ENCODE results near the gene SOX11.

Gene SOX11

GRCh38 chr2:5713101-5713500 lies 20.9 kb downstream of the SOX11 start:
- Histone ChIP-seq H3K9ac (no peak overlapping the region), H3K27ac (no peak overlapping the region), H4K20me1 (no peaks in the 10 kb centered on the region), H3K27me3 (no peaks in the 10 kb centered on the region), H3K4me2 (no peak overlapping the region), H3K4me3 (no peak overlapping the region), H3K9me3 (no peaks in the 10 kb centered on the region; the same call in 1 of the 2 replicates), H3K36me3 (no peaks in the 10 kb centered on the region), H3K4me1 (peaks cover 13% of the 10 kb centered on the region)
- no peak for TF ChIP-seq Cebpa-rat (IDR thresholded peaks at IDR 0.05)

GRCh38 chr2:5719629-5720334 lies 27.6 kb downstream of the SOX11 start:
- Histone ChIP-seq H3K9ac (no peak overlapping the region), H3K4me1 (no peaks in the 10 kb centered on the region), H3K4me2 (no peak overlapping the region)

GRCh38 chr2:5720426-5720825 lies 28.2 kb downstream of the SOX11 start:
- Histone ChIP-seq H4K20me1 (no peaks in the 10 kb centered on the region), H3K4me1 (no peaks in the 10 kb centered on the region), H3K27me3 (no peaks in the 10 kb centered on the region), H3K9me3 (peaks cover 12% of the 10 kb centered on the region), H3K27ac (no peak overlapping the region), H3K4me3 (no peak overlapping the region), H3K4me2 (no peak overlapping the region), H3K36me3 (no peaks in the 10 kb centered on the region), H3K9ac (no peak overlapping the region)
- TF ChIP-seq Cebpa-rat (IDR thresholded peaks at IDR 0.05), result no peak

More at GRCh38 chr2:5719629-5720334, 27.6 kb downstream of the SOX11 start:
- no peaks in the 10 kb centered on the region for H3K36me3 ChIP-seq
- no peak for TF ChIP-seq Cebpa-rat (IDR thresholded peaks at IDR 0.05)
- no peaks in the 10 kb centered on the region for H4K20me1 ChIP-seq
- H3K4me3 ChIP-seq, result no peak overlapping the region
- H3K9me3 ChIP-seq, result peaks cover 12% of the 10 kb centered on the region
- no peak overlapping the region for H3K27ac ChIP-seq
- no peaks in the 10 kb centered on the region for H3K27me3 ChIP-seq

- H3K36me3 ChIP-seq, result no peaks in the 10 kb centered on the region
- H3K4me3 ChIP-seq, result no peak overlapping the region
- no peaks in the 10 kb centered on the region for H3K27me3 ChIP-seq
- no peak for TF ChIP-seq Cebpa-rat (IDR thresholded peaks at IDR 0.05)
- H3K9me3 ChIP-seq, result peaks cover 12% of the 10 kb centered on the region
- no peaks in the 10 kb centered on the region for H4K20me1 ChIP-seq
- no peak overlapping the region for H3K27ac ChIP-seq
- no peak overlapping the region for H3K4me2 ChIP-seq
- H3K9ac ChIP-seq, result no peak overlapping the region
- no peaks in the 10 kb centered on the region for H3K4me1 ChIP-seq
Observed at GRCh38 chr2:5722236-5722635, 30.1 kb downstream of the SOX11 start.

GRCh38 chr2:5723791-5724735 lies 31.9 kb downstream of the SOX11 start:
- Histone ChIP-seq H3K27me3 (no peaks in the 10 kb centered on the region), H3K4me1 (no peaks in the 10 kb centered on the region), H3K36me3 (no peaks in the 10 kb centered on the region), H3K4me2 (no peak overlapping the region), H3K27ac (no peak overlapping the region), H3K9me3 (peaks cover 8% of the 10 kb centered on the region), H3K9ac (no peak overlapping the region), H4K20me1 (no peaks in the 10 kb centered on the region), H3K4me3 (no peak overlapping the region)
- TF ChIP-seq Cebpa-rat (IDR thresholded peaks at IDR 0.05), result no peak

- TF ChIP-seq Cebpa-rat (IDR thresholded peaks at IDR 0.05), result no peak
- Histone ChIP-seq H4K20me1 (no peaks in the 10 kb centered on the region), H3K4me3 (no peak overlapping the region), H3K4me1 (no peaks in the 10 kb centered on the region), H3K27ac (no peak overlapping the region), H3K4me2 (no peak overlapping the region), H3K9ac (no peak overlapping the region), H3K9me3 (peaks cover 3% of the 10 kb centered on the region; the same call in 1 of the 2 replicates), H3K27me3 (no peaks in the 10 kb centered on the region), H3K36me3 (no peaks in the 10 kb centered on the region)
Observed at GRCh38 chr2:5725072-5725471, 32.9 kb downstream of the SOX11 start.

GRCh38 chr2:5725794-5726463 lies 33.7 kb downstream of the SOX11 start:
- H3K4me3 ChIP-seq, result no peak overlapping the region
- no peaks in the 10 kb centered on the region for H3K27me3 ChIP-seq
- no peaks in the 10 kb centered on the region for H3K4me1 ChIP-seq
- H4K20me1 ChIP-seq, result no peaks in the 10 kb centered on the region
- H3K9ac ChIP-seq, result no peak overlapping the region
- no peak for TF ChIP-seq Cebpa-rat (IDR thresholded peaks at IDR 0.05)
- H3K9me3 ChIP-seq, result no peaks in the 10 kb centered on the region
- no peak overlapping the region for H3K4me2 ChIP-seq
- H3K27ac ChIP-seq, result no peak overlapping the region
- H3K36me3 ChIP-seq, result no peaks in the 10 kb centered on the region

GRCh38 chr2:5727235-5727634 lies 35.1 kb downstream of the SOX11 start:
- H4K20me1 ChIP-seq, result no peaks in the 10 kb centered on the region
- no peaks in the 10 kb centered on the region for H3K36me3 ChIP-seq
- no peaks in the 10 kb centered on the region for H3K27me3 ChIP-seq
- no peak overlapping the region for H3K4me3 ChIP-seq
- H3K4me2 ChIP-seq, result no peak overlapping the region
- no peak for TF ChIP-seq Cebpa-rat (IDR thresholded peaks at IDR 0.05)
- H3K9ac ChIP-seq, result no peak overlapping the region
- no peak overlapping the region for H3K27ac ChIP-seq
- no peaks in the 10 kb centered on the region for H3K9me3 ChIP-seq
- no peaks in the 10 kb centered on the region for H3K4me1 ChIP-seq

GRCh38 chr2:5729416-5729815 lies 37.2 kb downstream of the SOX11 start:
- Histone ChIP-seq H4K20me1 (no peaks in the 10 kb centered on the region), H3K4me2 (no peak overlapping the region), H3K27ac (no peak overlapping the region), H3K9ac (no peak overlapping the region), H3K27me3 (no peaks in the 10 kb centered on the region), H3K4me3 (no peak overlapping the region), H3K4me1 (no peaks in the 10 kb centered on the region), H3K9me3 (no peaks in the 10 kb centered on the region), H3K36me3 (no peaks in the 10 kb centered on the region)
- TF ChIP-seq Cebpa-rat (IDR thresholded peaks at IDR 0.05), result no peak

Data from BLaER1 (cell line).